ENCODE data around the gene ATP1B1.

The ATP1B1 gene

DNA sequence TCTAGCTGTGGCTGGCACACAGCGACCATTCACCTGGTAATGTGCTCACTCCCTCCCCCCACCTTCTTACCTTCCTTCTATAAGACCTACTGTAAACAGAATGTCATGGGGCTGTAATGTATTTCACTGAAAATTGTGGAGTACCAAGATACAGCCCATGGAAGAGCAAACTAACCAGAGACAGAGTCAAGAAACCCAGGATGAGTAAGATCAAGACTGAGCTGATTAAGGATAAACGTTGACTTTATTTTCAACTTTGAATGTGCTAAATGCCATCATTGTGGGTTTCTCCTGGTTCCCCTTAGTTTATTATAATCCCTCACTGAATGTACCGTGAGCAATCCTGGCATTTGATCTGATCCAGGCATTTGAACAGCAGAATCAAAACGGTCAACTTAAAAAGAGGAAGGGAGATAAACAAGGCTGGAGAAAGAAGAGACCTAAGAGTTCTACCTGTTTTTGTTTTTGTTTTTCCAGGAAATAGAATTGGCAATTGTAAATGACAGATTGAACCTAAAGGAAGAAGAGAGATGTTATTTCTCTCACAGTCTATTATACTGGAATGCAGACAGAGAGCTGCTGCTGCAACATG is 16.1 kb upstream of the ATP1B1 start:
- DNase-seq (ENCODE audit: low read depth) = no peak
- H3K4me3 ChIP-seq (ENCODE audit: low read depth, low read length) = no peak overlapping the region
- TF ChIP-seq POLR2A (IDR thresholded peaks at IDR 0.05; ENCODE audit: extremely low read depth, insufficient read length) (no peak), MYC (IDR thresholded peaks at IDR 0.05; ENCODE audit: low read depth, low read length) (no peak), MAX (IDR thresholded peaks at IDR 0.05; ENCODE audit: low read depth, low read length) (no peak)
- TF ChIP-seq, protein P1, sequence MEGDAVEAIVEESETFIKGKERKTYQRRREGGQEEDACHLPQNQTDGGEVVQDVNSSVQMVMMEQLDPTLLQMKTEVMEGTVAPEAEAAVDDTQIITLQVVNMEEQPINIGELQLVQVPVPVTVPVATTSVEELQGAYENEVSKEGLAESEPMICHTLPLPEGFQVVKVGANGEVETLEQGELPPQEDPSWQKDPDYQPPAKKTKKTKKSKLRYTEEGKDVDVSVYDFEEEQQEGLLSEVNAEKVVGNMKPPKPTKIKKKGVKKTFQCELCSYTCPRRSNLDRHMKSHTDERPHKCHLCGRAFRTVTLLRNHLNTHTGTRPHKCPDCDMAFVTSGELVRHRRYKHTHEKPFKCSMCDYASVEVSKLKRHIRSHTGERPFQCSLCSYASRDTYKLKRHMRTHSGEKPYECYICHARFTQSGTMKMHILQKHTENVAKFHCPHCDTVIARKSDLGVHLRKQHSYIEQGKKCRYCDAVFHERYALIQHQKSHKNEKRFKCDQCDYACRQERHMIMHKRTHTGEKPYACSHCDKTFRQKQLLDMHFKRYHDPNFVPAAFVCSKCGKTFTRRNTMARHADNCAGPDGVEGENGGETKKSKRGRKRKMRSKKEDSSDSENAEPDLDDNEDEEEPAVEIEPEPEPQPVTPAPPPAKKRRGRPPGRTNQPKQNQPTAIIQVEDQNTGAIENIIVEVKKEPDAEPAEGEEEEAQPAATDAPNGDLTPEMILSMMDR (IDR thresholded peaks at IDR 0.05; ENCODE audit: low read depth, low read length) = no peak

DNA sequence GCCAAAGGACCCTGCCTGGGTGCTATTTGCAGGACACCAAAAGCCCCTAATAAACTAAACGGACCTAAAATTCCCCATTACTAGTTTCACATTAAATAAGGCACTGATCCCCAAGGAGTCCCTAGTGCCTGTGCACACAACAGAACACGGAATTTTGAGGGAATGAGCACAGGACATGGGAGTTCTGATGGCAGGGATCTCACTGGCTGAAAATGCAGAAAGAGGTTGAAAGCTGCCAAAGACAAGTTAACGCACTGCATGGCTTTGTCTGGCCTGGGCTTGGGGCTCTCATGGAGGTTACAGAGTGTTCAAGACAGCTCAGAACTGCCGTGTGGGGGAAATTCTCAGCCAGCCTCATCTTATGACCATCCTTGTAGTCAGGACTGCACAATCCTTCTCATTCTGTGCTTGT is 15.6 kb upstream of the ATP1B1 start:
- DNase-seq (ENCODE audit: low read depth) = no peak
- no peak overlapping the region for H3K4me3 ChIP-seq (ENCODE audit: low read depth, low read length)
- no peak for TF ChIP-seq POLR2A (IDR thresholded peaks at IDR 0.05; ENCODE audit: extremely low read depth, insufficient read length)
- TF ChIP-seq, protein P1 (IDR thresholded peaks at IDR 0.05; ENCODE audit: low read depth, low read length) = no peak
- no peak for TF ChIP-seq MAX (IDR thresholded peaks at IDR 0.05; ENCODE audit: low read depth, low read length)
- TF ChIP-seq MYC (IDR thresholded peaks at IDR 0.05; ENCODE audit: low read depth, low read length) = no peak

- DNase-seq (ENCODE audit: low read depth) = no peak
- TF ChIP-seq MAX (IDR thresholded peaks at IDR 0.05; ENCODE audit: low read depth, low read length) = no peak
- no peak overlapping the region for H3K4me3 ChIP-seq (ENCODE audit: low read depth, low read length)
These were observed 15.0 kb upstream of the ATP1B1 start for GRCh38 chr1:169091480-169091941.

DNA sequence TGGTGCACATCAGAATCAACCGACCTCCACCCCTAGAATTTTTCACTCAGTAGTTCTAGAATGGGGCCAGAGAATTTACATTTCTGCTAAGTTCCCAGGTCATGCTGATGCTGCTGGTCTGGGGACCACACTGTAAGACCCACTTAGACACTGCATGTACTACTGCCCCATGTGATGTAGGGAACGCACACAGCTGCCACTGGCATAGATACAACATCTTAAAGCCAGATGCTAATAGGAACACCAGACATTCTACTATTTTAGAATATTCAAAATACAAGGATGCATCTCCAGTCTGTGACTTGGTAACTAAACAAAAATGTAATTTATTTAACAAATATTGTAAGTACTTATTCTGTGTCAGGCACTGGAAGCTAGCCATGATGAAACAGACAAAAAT is 14.1 kb upstream of the ATP1B1 start:
- H3K4me3 ChIP-seq (ENCODE audit: low read depth, low read length) = no peak overlapping the region
- no peak for TF ChIP-seq POLR2A (IDR thresholded peaks at IDR 0.05; ENCODE audit: extremely low read depth, insufficient read length)
- TF ChIP-seq MAX (IDR thresholded peaks at IDR 0.05; ENCODE audit: low read depth, low read length) = no peak
- TF ChIP-seq, protein P1 (IDR thresholded peaks at IDR 0.05; ENCODE audit: low read depth, low read length) = no peak
- no peak for TF ChIP-seq MYC (IDR thresholded peaks at IDR 0.05; ENCODE audit: low read depth, low read length)
- DNase-seq (ENCODE audit: low read depth) = no peak

DNA sequence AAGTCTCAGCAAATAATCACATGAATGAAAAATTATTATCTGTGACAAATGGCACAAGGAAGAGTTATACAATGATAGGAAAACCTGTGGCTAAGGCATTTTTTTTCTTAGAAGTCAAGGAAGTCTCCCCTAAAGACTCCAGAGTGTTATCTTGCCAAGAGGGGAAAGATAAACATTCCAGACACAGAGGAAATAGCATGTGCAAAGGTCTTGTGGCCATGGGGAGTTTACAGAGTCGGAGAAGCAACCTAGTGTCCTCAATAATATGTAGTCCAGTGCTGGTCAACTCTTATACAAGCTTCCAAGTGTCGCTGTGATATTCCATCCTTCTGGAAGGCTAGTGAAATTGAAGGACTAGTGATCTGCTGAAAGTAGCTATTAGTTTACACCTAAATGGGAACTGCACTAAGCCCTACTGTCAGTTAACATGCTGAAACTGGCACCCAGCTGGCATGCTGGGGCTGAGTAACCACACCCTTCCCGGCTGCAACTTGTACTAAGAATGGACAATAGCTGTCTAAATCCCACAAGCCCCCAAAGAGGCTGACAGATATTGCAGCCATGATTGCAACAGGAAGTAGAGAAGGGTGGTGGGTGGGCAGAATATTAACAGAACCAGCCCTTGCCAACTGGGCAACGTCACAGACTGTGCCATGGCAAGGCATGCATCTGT is 11.5 kb upstream of the ATP1B1 start:
- DNase-seq (ENCODE audit: low read depth) = no peak
- H3K4me3 ChIP-seq (ENCODE audit: low read depth, low read length) = no peak overlapping the region
- TF ChIP-seq MAX (IDR thresholded peaks at IDR 0.05; ENCODE audit: low read depth, low read length) (no peak), POLR2A (IDR thresholded peaks at IDR 0.05; ENCODE audit: extremely low read depth, insufficient read length) (no peak), MYC (IDR thresholded peaks at IDR 0.05; ENCODE audit: low read depth, low read length) (no peak)
- TF ChIP-seq, protein P1 (IDR thresholded peaks at IDR 0.05; ENCODE audit: low read depth, low read length) = no peak

DNA sequence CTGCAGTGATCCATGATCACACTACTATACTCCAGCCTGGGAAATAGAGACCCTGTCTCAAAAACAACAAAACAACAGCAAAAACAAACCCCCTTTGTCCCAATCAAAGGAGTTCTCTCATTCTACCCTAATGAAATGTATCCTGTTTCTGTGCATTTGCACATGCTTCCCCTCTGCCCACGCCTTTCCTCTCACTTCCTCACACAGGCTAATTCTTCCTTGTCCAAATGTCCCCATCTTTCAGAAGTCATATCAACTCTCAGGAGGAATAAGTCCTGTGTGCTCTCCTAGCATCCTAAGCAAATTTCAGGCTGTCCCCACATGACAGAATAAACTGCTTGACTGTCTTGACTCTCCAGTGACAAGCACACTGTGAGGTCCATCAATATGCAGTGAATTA is 8.1 kb upstream of the ATP1B1 start:
- TF ChIP-seq MYC (IDR thresholded peaks at IDR 0.05; ENCODE audit: low read depth, low read length) (no peak), POLR2A (IDR thresholded peaks at IDR 0.05; ENCODE audit: extremely low read depth, insufficient read length) (no peak), MAX (IDR thresholded peaks at IDR 0.05; ENCODE audit: low read depth, low read length) (no peak)
- TF ChIP-seq, protein P1 (IDR thresholded peaks at IDR 0.05; ENCODE audit: low read depth, low read length) = no peak
- no peak for DNase-seq (ENCODE audit: low read depth)
- no peak overlapping the region for H3K4me3 ChIP-seq (ENCODE audit: low read depth, low read length)

All from NB4 (cell line).